ENCODE data around the gene SLC39A2. TPM values are rescaled to one million over a fixed set of nuclear protein-coding genes. Genes with fewer than 3 reads are reported as not detected.
"Not testable (repeated sequence)": the region's sequence is repeated elsewhere in the genome, so short reads cannot be mapped to it uniquely, and the experiment has no call there.

Gene SLC39A2
- total RNA-seq, 4 donors from 2014 or later: not detected

- Histone ChIP-seq H3K36me3 (no peaks in the 10 kb centered on the region), H3K9me3 (no peaks in the 10 kb centered on the region), H3K27me3 (no peaks in the 10 kb centered on the region), H3K4me1 (peaks cover 0 to 6% (median 2%) of the 10 kb centered on the region in 4 donors), H3K4me3 (no peak overlapping the region), H3K27ac (no peak overlapping the region)
- 95 to 97% methylated on average over 1 of the region's 1 CpG for WGBS, 2 donors
- no peak for DNase-seq (ENCODE audit: low spot score in 2 of 2)
- TF ChIP-seq POLR2A (IDR thresholded peaks at IDR 0.05): no peak
- no peak for TF ChIP-seq EP300 (IDR thresholded peaks at IDR 0.05)
- no peak for TF ChIP-seq CTCF (IDR thresholded peaks at IDR 0.05)
Observed at GRCh38 chr14:20976291-20976690, 22.8 kb upstream of the SLC39A2 start.

- Histone ChIP-seq H3K9me3 (no peaks in the 10 kb centered on the region), H3K27me3 (no peaks in the 10 kb centered on the region), H3K27ac (no peak overlapping the region), H3K4me3 (no peak overlapping the region), H3K36me3 (no peaks in the 10 kb centered on the region), H3K4me1 (no peaks in the 10 kb centered on the region)
- no peak for DNase-seq (ENCODE audit: low spot score in 2 of 2)
- no peak for TF ChIP-seq POLR2A (IDR thresholded peaks at IDR 0.05)
- TF ChIP-seq CTCF (IDR thresholded peaks at IDR 0.05): no peak
- no peak for TF ChIP-seq EP300 (IDR thresholded peaks at IDR 0.05)
- 47 to 68% methylated on average over 1 of the region's 1 CpG for WGBS, 2 donors
Observed at GRCh38 chr14:20978687-20979086, 20.4 kb upstream of the SLC39A2 start.

- TF ChIP-seq POLR2A (IDR thresholded peaks at IDR 0.05) (no peak), CTCF (IDR thresholded peaks at IDR 0.05) (no peak), EP300 (IDR thresholded peaks at IDR 0.05) (no peak)
- DNase-seq (ENCODE audit: low spot score in 2 of 2): no peak
Observed at GRCh38 chr14:20980906-20981305, 18.2 kb upstream of the SLC39A2 start.

GRCh38 chr14:20982646-20983369 is 16.3 kb upstream of the SLC39A2 start:
- TF ChIP-seq POLR2A (IDR thresholded peaks at IDR 0.05) (no peak), CTCF (IDR thresholded peaks at IDR 0.05) (no peak), EP300 (IDR thresholded peaks at IDR 0.05) (no peak)
- Histone ChIP-seq H3K9me3 (no peaks in the 10 kb centered on the region), H3K4me1 (peaks cover 0 to 15% (median 2%) of the 10 kb centered on the region in 4 donors), H3K27me3 (no peaks in the 10 kb centered on the region), H3K36me3 (no peaks in the 10 kb centered on the region), H3K27ac (no peak overlapping the region), H3K4me3 (no peak overlapping the region)
- WGBS, 2 donors: 75 to 76% methylated on average over 2 of the region's 2 CpGs
- no peak for DNase-seq (ENCODE audit: low spot score in 2 of 2)

More at GRCh38 chr14:20980906-20981305, 18.2 kb upstream of the SLC39A2 start:
- no peak overlapping the region for H3K4me3 ChIP-seq
- H3K9me3 ChIP-seq: no peaks in the 10 kb centered on the region
- H3K27me3 ChIP-seq: no peaks in the 10 kb centered on the region
- H3K27ac ChIP-seq: no peak overlapping the region
- WGBS, 2 donors: 72 to 91% methylated on average over 1 of the region's 1 CpG
- no peaks in the 10 kb centered on the region for H3K36me3 ChIP-seq
- H3K4me1 ChIP-seq: no peaks in the 10 kb centered on the region

GRCh38 chr14:20985650-20986049 is 13.4 kb upstream of the SLC39A2 start:
- not testable (repeated sequence) for H3K9me3 ChIP-seq; H3K27ac ChIP-seq; H3K4me3 ChIP-seq; H3K27me3 ChIP-seq; H3K36me3 ChIP-seq; DNase-seq (ENCODE audit: low spot score in 2 of 2)
- 90 to 97% methylated on average over 4 of the region's 4 CpGs for WGBS, 2 donors
- peaks cover 0 to 35% (median 9%) of the 10 kb centered on the region in 4 donors for H3K4me1 ChIP-seq

Data from tibial nerve (tissue), 4 donors.